Ovary (tissue), 3 donors: ENCODE measurements around the gene EXOC3.

Experiments used
- CTCF ChIP-seq, 3 donors: fragments of 450-650 bp in 2 of 3; fragments of 200-600 bp in 1 of 3; IDR thresholded peaks; one replicate each; pipeline versions ENCODE4 v1.5.1 to v1.8.0; 2016 to 2022; ENCODE audit warnings: antibody characterized with exemption in 3 of 3, mild to moderate bottlenecking in 1 of 3
- EP300 ChIP-seq: sonication (generic); formaldehyde crosslinking; IDR thresholded peaks from one replicate; pipeline ENCODE4 v1.6.1; 2017; ENCODE audit warnings: antibody characterized with exemption
- donor health status: DM: no; HTN: no; CAD: no.

GRCh38 chr5:490116-491106 lies 47.4 kb downstream of the EXOC3 start:
- TF ChIP-seq CTCF (IDR thresholded peaks at IDR 0.05) = no peak
- no peak for TF ChIP-seq EP300
